GM18520 (cell line): ENCODE results near the gene MSGN1.
A peak's percentile ranks its signal among the peaks of the same experiment; 100 is the strongest.

ENCODE experiments used
- ATAC-seq: cut with Tn5 transposase; IDR thresholded peaks from one replicate; pipeline ENCODE4 v1.9.1; 2021; ENCODE audit not compliant: unreplicated experiment

MSGN1 gene

GRCh38 chr2:17845806-17846205 lies 29.5 kb downstream of the MSGN1 start:
- no peak for ATAC-seq

GRCh38 chr2:17846676-17847075 lies 30.4 kb downstream of the MSGN1 start:
- no peak for ATAC-seq

DNA sequence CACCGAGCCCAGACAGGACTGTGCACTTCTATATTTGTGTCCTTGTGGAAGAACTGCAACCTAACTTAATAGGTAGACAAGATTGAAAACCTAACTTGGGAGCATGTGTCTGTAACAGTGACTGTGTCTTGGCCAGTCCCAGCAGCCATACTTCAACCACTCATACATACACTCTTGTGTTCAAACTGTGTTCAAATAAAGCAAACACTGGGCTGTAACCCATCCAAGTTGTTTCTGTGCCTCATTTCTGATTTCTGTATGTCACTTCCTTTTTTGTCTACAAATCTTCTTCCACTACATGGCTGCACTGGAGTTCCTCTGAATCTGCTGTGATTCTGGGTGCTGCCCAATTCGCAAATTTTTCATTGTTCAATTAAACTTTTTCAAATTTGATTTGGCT lies 31.0 kb downstream of the MSGN1 start:
- ATAC-seq: no peak

DNA sequence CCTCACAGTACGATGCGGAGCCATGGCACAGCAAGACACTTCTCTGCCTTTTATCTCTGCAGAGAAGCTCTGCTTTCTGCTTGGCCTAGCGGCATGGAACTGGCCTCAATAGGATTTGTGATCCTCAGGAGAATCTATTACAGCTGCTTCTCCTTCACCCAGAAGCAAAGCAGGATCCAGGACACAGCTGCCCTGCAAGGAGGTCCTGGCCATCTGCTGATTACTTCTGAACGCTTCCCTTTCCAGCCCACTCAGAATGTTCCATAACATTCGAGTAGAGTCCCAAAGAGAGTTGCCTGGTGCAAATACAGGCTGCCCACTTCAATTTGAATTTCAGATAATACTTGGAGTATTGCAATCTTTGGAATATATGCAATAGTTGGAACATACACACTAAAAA lies 33.0 kb downstream of the MSGN1 start:
- ATAC-seq: no peak

GRCh38 chr2:17850151-17850550 lies 33.9 kb downstream of the MSGN1 start:
- ATAC-seq: no peak

GRCh38 chr2:17851731-17852585 lies 35.7 kb downstream of the MSGN1 start:
- ATAC-seq: peak; percentile 82

DNA sequence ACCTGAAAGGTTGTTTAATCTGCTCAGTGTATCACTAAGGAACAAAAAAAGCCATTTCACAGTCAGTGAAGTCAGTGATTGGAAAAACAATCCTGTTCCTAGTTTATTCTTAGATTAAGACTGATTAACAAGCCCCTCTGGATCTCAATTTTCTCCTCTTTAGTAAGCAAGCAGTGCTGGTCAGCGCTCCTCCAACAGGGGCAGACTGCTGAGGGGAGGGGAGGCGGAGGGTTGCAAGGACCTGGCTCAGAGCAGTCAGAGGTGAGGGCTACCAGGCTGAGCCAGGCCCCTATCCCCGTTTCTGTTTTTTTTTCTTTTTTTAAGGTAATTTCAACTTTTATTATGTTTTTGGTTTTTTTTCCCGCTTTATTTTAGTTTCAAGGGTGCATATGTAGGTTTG lies 37.5 kb downstream of the MSGN1 start:
- no peak for ATAC-seq

DNA sequence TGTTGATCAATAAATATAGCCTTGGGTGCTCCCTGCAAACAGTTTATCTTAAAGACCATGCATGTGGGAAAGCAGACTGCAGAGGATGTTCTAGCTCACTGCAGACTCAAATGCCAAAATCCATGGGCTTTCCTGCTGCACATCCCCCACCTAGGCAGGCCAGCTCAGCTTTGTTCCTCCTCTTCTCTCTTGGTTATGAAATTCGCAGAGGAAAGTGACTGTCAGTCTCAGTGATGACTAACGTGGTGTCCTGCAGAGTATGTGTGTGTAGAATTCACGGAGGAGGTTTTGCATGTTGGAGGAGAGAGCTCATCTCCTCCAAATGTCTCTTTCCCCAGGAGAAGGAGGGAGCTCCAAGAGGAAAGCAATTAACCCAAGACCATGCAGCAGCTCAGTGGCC lies 40.8 kb downstream of the MSGN1 start:
- no peak for ATAC-seq

- no peak for ATAC-seq
Measured at GRCh38 chr2:17858064-17858463, 41.8 kb downstream of the MSGN1 start.

- ATAC-seq: no peak
Measured at GRCh38 chr2:17863539-17863938, 47.3 kb downstream of the MSGN1 start.

DNA sequence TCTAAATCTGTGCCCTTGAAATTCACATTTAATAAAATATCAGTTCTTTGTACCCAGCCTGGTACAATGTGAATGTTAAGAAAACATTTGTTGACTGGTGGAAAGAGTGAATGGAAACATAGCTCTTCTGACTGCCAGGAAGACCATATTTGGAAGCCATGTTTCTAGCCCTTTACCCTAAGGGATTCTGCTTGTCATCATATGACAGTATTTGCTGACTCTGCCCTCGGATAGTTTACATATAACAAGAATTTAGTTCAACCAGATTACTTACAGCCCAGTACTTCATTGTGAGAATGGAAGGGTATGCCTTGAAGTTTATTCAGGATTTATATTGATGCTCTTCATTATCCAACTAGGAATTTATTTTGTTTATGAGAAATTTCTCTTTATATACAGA lies 48.4 kb downstream of the MSGN1 start:
- ATAC-seq: no peak

GRCh38 chr2:17867133-17867532 lies 50.9 kb downstream of the MSGN1 start:
- ATAC-seq: no peak
